Spleen (tissue), 11 donors: ENCODE measurements around the gene CPED1. TPM values are rescaled to one million over a fixed set of nuclear protein-coding genes. Genes with fewer than 3 reads are reported as not detected.

Experiments used
- DNase-seq: peaks from one replicate; pipeline ENCODE4 v3.0.0-alpha.2; 2020
- H3K27ac ChIP-seq, 8 donors: fragments of 200-600 bp; sonication (generic) in 7 of 8; 1 replicate in 4 of 8; 2 replicates in 4 of 8; pipeline versions ENCODE4 v1.5.0 to v1.8.0; 2016 to 2021; ENCODE audit warnings: inconsistent platforms in 4 of 8, mild to moderate bottlenecking in 4 of 8, moderate library complexity in 1 of 8
- H3K27me3 ChIP-seq, 7 donors: fragments of 200-600 bp; sonication (generic) in 6 of 7; replicated peaks in 1 of 7; 1 replicate in 4 of 7; 2 replicates in 3 of 7; pipeline versions ENCODE4 v1.5.0 to v1.8.0; 2016 to 2021; ENCODE audit warnings: inconsistent platforms in 3 of 7, mild to moderate bottlenecking in 1 of 7
- H3K36me3 ChIP-seq, 6 donors: fragments of 200-600 bp; sonication (generic) in 5 of 6; 1 replicate in 4 of 6; 2 replicates in 2 of 6; pipeline versions ENCODE4 v1.5.0 to v1.8.0; 2016 to 2021; ENCODE audit warnings: inconsistent platforms in 2 of 6
- H3K4me1 ChIP-seq, 6 donors: fragments of 200-600 bp; sonication (generic) in 5 of 6; 1 replicate in 3 of 6; 2 replicates in 3 of 6; pipeline versions ENCODE4 v1.5.0 to v1.8.0; 2016 to 2021; ENCODE audit warnings: inconsistent platforms in 3 of 6
- H3K4me3 ChIP-seq, 8 donors: fragments of 200-600 bp; sonication (generic) in 7 of 8; 1 replicate in 4 of 8; 2 replicates in 4 of 8; pipeline versions ENCODE4 v1.5.0 to v1.8.0; 2016 to 2021; ENCODE audit warnings: inconsistent platforms in 4 of 8, mild to moderate bottlenecking in 4 of 8, moderate library complexity in 2 of 8
- H3K9me3 ChIP-seq, 8 donors: fragments of 200-600 bp; sonication (generic) in 7 of 8; 1 replicate in 4 of 8; 2 replicates in 4 of 8; pipeline versions ENCODE4 v1.5.0 to v1.8.0; 2016 to 2021; ENCODE audit warnings: inconsistent platforms in 4 of 8
- POLR2A ChIP-seq, 3 donors: fragments of 450-650 bp; IDR thresholded peaks; one replicate each; pipeline ENCODE4 v1.5.1; 2017; ENCODE audit warnings: antibody characterized with exemption in 3 of 3, mild to moderate bottlenecking in 1 of 3
- POLR2AphosphoS5 ChIP-seq, 3 donors: sonication (generic); formaldehyde crosslinking; IDR thresholded peaks; one replicate each; pipeline ENCODE4 v1.5.1; 2017; ENCODE audit warnings: antibody characterized with exemption in 3 of 3
- WGBS, 5 donors: extraction: QIAGEN DNeasy Blood & Tissue Kit in 3 of 5; methylation state at CpG; one replicate each; pipeline versions ENCODE4 v1.1.5 to v1.1.7; 2013 to 2018; 5-methylcytosine and 5-hydroxymethylcytosine counted together
- intact Hi-C: fragments of 100-400 bp; cut with DNase I; formaldehyde crosslinking; loops from one replicate; pipeline ENCODE4 v1.15.0; 2023; ENCODE audit warnings: low total_unique reads
- polyA plus RNA-seq, 3 donors: library from polyadenylated mRNA; stranded (reverse); fragments of 200-250 nt; gene quantifications; one replicate each; pipeline ENCODE4 v1.2.1, GENCODE V29; 2013
- total RNA-seq, 7 donors: library from RNA; depleted of rRNA in 3 of 7; stranded (reverse); fragments of >200 nt in 3 of 7; fragmentation: NEBNext Ultra II Directional in 4 of 7; extraction: Animal tissue kit (Norgen Biotek cat#: 25700) in 4 of 7; gene quantifications; one replicate each; pipeline versions ENCODE4 v1.1.0 to v1.2.1, GENCODE V29; 2016 to 2021
- TF ChIP-seq, protein P1 (sequence below), 11 experiments: fragments of 200-600 bp in 7 of 11; fragments of 450-650 bp in 4 of 11; sonication (generic) in 4 of 11; IDR thresholded peaks in 8 of 11; conservative IDR thresholded peaks in 3 of 11; 1 replicate in 7 of 11; 2 replicates in 4 of 11; pipeline versions ENCODE4 v1.4.0 to v1.8.0; 2016 to 2021; ENCODE audit warnings: antibody characterized with exemption in 11 of 11, inconsistent platforms in 4 of 11, mild to moderate bottlenecking in 1 of 11
- donor health status: healthy with polysubstance abuse.
- donor health status: DM: no; HTN: no; CAD: no; lungs with moderate emphysema.
- donor health status: DM: no; HTN: no; CAD: no.
- donor health status: Bipolar disorder and iron deficiency.
- donor health status: healthy.
- donor health status: DM: no; HTN: no; CAD: no.
- donor health status: DM: yes; HTN: yes; CAD: no.

The CPED1 gene
- total and polyA plus RNA-seq, 10 donors, result 1.5 to 81.6 (median 38.6) TPM

DNA sequence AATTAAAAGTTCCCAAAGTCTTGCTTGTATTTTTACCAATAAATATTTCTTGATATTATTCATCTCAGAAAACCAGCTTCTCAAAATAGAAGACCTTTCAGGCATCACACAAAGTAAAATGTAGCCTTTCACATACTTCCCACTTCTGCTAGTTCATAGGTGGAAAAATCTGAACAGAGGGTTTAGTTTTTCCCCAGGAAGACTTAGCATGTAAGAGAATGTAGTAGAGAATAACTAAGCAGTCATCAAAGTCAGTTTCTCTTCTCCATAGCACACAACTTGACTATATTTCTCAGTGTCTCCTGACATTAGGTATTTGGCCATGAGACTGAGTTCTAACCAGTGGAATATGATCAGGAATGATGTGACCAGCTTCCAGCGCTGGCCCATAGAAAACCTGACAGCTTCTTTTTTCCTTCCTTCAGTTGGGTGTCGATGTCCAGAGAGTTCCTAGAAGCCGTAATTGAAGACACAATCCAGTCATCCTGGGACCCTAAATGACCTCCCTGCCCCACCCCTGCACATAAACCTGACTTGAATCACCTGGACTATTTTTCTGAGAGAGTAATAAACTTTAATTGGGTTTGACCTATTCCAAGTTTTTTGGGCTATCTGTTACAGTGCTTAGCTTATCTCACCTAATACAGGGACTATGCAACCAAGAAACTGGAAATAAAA, 272.8 kb downstream of the CPED1 start:
- Histone ChIP-seq H3K9me3 (peaks cover 0 to 2% (median 0%) of the 10 kb centered on the region in 8 donors), H3K4me3 (no peak overlapping the region), H3K27me3 (no peaks in the 10 kb centered on the region), H3K4me1 (no peaks in the 10 kb centered on the region), H3K36me3 (peaks cover 0 to 17% (median 0%) of the 10 kb centered on the region in 6 donors), H3K27ac (no peak overlapping the region)
- intact Hi-C loops, result no loop called here
- no peak for DNase-seq
- TF ChIP-seq, protein P1, sequence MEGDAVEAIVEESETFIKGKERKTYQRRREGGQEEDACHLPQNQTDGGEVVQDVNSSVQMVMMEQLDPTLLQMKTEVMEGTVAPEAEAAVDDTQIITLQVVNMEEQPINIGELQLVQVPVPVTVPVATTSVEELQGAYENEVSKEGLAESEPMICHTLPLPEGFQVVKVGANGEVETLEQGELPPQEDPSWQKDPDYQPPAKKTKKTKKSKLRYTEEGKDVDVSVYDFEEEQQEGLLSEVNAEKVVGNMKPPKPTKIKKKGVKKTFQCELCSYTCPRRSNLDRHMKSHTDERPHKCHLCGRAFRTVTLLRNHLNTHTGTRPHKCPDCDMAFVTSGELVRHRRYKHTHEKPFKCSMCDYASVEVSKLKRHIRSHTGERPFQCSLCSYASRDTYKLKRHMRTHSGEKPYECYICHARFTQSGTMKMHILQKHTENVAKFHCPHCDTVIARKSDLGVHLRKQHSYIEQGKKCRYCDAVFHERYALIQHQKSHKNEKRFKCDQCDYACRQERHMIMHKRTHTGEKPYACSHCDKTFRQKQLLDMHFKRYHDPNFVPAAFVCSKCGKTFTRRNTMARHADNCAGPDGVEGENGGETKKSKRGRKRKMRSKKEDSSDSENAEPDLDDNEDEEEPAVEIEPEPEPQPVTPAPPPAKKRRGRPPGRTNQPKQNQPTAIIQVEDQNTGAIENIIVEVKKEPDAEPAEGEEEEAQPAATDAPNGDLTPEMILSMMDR (IDR thresholded peaks at IDR 0.05 in 8 of 11, conservative IDR thresholded peaks at IDR 0.05 in 3 of 11), result no peak
- TF ChIP-seq POLR2A (IDR thresholded peaks at IDR 0.05) (no peak), POLR2AphosphoS5 (IDR thresholded peaks at IDR 0.05) (no peak)
- 58 to 95% (median 82%) methylated on average over 3 of the region's 3 CpGs for WGBS, 5 donors

DNA sequence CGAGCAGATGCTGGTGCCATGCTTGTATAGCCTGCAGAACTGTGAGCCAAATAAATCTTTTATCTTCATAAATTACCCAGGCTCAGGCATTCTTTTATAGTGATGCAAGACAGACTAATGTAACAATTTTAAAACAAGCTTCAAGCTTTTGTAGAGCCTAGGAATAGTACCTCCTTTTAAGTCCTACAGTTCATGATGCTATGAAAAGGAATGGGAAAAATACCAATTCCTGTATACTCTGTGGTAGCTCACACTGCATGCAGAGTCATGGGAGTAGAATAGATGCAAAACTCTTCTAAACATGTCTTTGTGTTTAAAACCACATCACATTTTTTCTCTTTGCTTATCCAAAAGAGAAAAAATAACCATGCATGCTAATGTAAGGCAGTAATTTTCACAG, 273.7 kb downstream of the CPED1 start:
- Histone ChIP-seq H3K9me3 (no peaks in the 10 kb centered on the region), H3K4me1 (no peaks in the 10 kb centered on the region), H3K36me3 (peaks cover 0 to 23% (median 2%) of the 10 kb centered on the region in 6 donors), H3K27me3 (no peaks in the 10 kb centered on the region), H3K4me3 (no peak overlapping the region), H3K27ac (no peak overlapping the region)
- TF ChIP-seq, protein P1 (IDR thresholded peaks at IDR 0.05 in 8 of 11, conservative IDR thresholded peaks at IDR 0.05 in 3 of 11), result no peak
- TF ChIP-seq POLR2AphosphoS5 (IDR thresholded peaks at IDR 0.05) (no peak), POLR2A (IDR thresholded peaks at IDR 0.05) (no peak)
- intact Hi-C loops, result no loop called here
- no peak for DNase-seq
- WGBS, 5 donors, result 61 to 73% (median 68%) methylated on average over 1 of the region's 1 CpG

DNA sequence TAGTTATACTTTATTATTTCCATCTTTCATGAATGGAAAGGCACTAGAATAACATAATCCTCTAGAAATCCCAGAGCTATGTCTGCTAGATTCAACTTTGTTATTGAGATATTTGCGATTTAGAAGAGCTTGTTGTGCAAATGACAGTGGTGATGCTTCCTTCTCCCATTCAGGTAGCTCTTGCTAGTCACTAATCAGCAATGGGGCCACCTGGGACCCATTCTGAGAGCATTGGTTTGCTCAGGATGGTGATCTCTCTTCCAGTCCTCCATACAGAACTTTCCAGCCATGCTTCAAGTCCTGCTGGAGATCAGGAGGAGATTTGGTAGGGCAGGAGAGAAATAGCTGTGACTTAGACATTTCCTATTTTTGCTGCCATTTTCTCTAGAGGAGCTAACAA, 274.5 kb downstream of the CPED1 start:
- Histone ChIP-seq H3K27me3 (no peaks in the 10 kb centered on the region), H3K4me3 (no peak overlapping the region), H3K36me3 (peaks cover 0 to 30% (median 2%) of the 10 kb centered on the region in 6 donors), H3K27ac (no peak overlapping the region), H3K4me1 (no peaks in the 10 kb centered on the region), H3K9me3 (no peaks in the 10 kb centered on the region)
- WGBS, 5 donors, result 82 to 97% (median 89%) methylated on average over 1 of the region's 1 CpG
- TF ChIP-seq, protein P1 (IDR thresholded peaks at IDR 0.05 in 8 of 11, conservative IDR thresholded peaks at IDR 0.05 in 3 of 11), result no peak
- TF ChIP-seq POLR2A (IDR thresholded peaks at IDR 0.05) (no peak), POLR2AphosphoS5 (IDR thresholded peaks at IDR 0.05) (no peak)
- intact Hi-C loops, result no loop called here
- DNase-seq, result no peak

DNA sequence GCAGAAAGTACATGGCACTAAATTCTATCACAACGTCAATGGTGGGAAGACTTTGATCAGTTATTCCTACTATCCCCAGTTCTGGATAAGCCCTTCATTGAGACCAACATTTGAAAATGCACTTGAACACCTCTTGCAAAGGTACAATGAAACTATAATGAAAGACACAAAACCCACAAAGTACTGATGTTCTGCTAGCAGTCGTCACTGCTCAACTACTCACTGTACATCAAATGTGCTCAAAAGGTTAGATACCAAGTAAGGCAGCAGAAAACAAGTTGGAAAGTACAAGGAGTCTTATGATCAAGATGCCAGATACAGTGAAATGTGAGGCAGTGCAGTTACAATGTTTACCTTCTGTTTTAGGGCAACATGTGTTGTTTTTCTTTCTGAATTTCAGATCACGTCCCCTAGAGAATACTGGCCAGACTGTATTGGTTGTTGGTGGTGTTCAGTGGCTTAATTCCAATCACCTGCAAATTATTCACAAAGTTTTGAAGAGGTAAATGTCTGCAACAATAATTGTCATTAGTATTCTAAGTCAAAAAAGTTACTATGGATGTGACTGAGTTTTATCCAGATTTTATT, 277.9 kb downstream of the CPED1 start:
- TF ChIP-seq, protein P1 (IDR thresholded peaks at IDR 0.05 in 8 of 11, conservative IDR thresholded peaks at IDR 0.05 in 3 of 11), result no peak
- no peak for TF ChIP-seq POLR2A (IDR thresholded peaks at IDR 0.05)
- no peak for TF ChIP-seq POLR2AphosphoS5 (IDR thresholded peaks at IDR 0.05)
- H3K4me1 ChIP-seq, result no peaks in the 10 kb centered on the region
- H3K36me3 ChIP-seq, result peaks cover 0 to 40% (median 2%) of the 10 kb centered on the region in 6 donors
- H3K27ac ChIP-seq, result no peak overlapping the region
- H3K27me3 ChIP-seq, result no peaks in the 10 kb centered on the region
- 85 to 95% (median 88%) methylated on average over 3 of the region's 3 CpGs for WGBS, 5 donors
- intact Hi-C loops, result no loop called here
- no peak overlapping the region for H3K4me3 ChIP-seq
- DNase-seq, result no peak
- H3K9me3 ChIP-seq, result no peaks in the 10 kb centered on the region
